GM21367 (cell line): Measurements from ENCODE around the gene TBL3.
"Not testable (repeated sequence)": the region's sequence is repeated elsewhere in the genome, so short reads cannot be mapped to it uniquely, and the experiment has no call there.

Source experiments
- ATAC-seq: cut with Tn5 transposase; IDR thresholded peaks from one replicate; pipeline ENCODE4 v1.9.1; 2021; ENCODE audit not compliant: unreplicated experiment

The TBL3 gene

DNA sequence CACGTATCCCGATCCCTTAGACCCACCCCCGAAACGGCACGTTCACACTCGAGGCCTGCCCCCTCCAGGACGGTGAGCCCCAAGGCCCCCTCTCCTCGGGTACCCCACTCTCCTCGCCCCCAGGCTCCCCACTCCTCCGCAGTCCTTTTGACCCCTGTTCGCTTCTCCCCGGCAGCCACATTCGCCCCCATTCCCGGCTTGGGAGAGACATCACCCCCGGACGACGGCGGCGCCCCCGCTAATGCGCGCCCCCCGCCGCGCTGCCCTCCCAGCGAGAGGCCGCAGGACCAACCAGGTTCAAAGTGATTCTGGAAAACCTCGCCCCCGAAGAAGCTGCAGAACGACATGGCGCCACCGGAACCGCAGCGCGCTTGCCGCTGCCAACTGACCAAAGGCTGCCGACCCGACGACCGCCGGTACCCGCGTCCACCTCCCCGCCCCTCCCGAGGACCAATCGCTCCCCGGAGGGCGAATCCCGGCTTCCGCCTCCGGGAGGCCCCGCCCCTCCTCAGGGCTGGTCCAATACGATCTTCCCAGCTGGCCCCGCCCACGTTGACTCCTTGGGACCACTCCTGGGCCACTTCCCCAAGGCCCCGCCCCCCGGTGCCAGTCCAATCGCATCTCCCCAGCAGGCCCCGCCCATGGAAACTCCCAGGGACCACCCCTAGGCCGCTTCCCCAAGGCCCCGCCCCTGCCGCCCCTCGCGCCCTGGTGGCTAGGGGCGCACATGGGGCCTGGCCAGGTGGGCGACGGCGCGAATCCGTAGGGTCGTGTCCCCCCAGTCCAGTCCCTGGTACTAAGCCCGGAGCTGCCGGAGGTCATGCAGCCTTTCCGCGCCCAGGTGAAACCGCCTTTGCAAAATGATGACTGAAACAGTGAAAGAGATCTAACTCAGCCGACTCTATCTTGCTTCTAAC, 28.8 kb upstream of the TBL3 start, which contains the start of gene MSRB1:
TSS of gene MSRB1 (minus strand) at position 390 of the 917 bp plus-strand sequence. CDS start at position 347, 43 bp downstream.
- peak; percentile 88 for ATAC-seq

DNA sequence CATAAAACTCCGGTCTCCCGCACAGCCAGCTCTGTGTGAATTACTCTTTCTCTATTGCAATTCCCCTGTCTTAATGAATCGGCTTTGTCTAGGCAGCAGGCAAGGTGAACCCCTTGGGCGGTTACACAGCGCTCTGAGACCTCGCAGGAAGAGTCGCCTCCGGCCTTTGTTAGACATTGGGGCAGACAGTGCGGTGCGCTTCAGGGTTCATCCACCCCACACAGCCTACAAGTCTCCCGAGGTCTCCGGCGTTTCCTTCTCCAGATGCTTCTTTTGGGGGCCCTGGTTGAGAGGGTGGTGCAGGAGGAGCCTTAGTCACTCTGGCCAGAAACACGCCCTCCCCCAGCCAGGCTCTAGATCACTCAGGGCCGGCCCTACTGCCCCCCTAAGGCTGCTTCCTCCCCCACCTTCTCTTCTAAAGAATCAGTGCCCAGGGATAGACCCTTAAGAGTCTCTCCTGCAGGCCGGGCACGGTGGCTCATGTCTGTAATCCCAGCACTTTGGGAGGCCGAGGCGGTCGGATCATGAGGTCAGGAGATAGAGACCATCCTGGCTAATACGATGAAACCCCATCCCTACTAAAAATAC, 27.1 kb upstream of the TBL3 start:
- no peak for ATAC-seq

DNA sequence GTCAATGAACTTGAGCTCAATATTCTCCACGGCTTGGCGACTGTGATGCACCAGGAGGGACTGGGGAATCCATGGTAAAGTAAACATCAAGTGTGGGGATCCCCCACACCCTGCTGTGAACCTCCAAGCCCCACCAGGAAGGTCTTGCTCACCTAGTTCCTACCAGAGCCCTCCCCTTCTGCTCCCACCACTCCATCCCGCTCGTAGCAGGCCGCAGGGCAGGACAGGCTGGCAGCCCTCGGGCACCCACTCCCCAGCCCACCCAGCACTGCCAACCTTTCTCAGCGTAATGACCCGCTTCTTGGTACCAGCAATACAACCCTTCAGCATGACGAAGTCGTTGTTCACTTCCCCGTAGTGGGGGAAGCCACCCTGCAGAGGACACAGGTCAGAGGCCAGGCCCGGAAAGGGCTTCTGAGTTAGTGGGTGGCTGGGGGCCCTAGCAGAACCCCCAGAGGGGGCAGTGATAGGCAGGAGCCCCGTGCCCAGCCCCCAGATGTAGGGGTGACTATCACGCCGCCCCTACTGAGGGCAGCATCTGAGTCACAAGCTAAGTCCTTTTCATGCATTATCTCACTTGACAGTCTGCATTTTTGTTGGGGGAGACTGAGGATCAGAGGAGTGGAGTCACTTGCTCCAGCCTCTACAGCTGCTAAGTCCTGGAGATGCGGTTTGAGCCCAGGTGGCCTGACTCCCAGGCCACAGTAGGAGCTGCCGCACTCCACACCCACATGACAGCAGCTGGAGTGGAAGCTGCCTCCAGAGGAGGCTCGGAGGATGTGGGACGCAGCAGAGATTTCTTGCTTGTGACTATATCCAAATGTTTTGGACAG, 26.1 kb upstream of the TBL3 start:
- ATAC-seq = no peak

DNA sequence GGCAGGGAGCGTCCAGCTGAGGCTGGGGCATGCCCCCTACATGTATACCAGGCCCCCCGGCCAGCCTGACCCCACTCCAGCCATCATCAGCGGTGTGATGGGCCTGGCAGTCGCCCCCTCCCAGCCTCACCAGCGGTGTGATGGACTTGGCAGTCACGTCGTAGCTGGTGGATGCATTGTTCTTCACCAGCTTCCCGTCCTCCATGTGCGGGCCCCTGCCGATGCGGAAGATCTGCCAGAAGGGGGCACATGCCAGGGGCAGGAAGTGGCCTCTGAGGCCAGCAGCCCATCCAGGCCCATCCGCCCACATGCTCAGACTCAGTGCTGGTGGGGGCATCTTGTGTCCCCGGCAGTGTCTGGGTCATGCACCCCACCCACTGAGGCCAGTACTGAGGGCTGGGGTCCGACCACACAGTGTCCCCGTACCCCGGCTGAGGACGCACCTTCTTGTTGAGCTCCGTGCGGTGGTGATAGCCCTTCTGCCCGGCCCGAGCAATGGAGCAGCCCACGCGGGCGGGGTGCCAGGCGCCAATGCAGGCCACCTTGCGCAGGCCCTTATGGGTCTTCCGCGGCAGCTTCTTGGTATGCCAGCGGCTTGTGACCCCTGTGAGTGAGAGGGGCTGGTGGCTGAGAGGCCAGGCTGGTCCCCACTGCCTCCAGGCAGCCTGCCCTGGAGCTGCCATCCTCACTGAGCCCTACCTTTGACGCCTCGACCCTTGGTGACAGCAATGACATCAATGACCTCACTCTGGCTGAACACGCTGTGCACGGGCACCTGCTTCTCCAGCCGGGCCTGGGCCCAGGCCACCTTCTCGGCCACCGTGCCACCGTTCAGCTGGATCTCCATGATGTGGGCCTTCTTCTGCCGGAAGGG, 25.1 kb upstream of the TBL3 start:
- no peak for ATAC-seq

DNA sequence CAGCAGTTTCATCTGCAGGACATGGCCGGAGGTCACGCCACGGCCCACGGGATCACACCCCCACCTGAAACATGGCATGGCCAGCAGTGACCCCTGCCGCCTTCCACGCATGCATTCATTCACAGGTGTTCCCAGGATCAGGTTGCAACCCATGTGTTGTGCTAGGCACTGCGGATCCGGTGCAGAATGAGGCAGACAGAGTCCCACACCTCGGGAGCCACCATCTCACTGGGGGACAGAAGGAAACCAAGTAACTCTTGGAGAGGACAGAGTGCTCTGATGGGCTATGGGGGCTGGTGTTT, 24.5 kb upstream of the TBL3 start:
- ATAC-seq = no peak

DNA sequence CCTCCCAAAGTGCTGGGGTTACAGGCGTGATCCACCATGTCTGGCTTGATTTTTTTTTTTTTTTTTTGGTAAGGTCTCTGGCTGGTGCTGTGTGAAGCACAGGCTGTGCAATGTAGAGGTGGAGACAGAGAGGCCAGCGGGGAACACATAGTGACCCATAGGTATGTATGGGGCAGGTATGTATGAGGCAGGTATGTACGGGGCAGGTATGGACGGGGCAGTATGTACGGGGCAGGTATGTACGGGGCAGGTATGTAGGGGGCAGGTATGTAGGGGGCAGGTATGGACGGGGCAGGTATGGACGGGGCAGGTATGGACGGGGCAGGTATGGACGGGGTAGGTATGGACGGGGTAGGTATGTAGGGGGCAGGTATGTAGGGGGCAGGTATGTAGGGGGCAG, 22.3 kb upstream of the TBL3 start:
- ATAC-seq = no peak

DNA sequence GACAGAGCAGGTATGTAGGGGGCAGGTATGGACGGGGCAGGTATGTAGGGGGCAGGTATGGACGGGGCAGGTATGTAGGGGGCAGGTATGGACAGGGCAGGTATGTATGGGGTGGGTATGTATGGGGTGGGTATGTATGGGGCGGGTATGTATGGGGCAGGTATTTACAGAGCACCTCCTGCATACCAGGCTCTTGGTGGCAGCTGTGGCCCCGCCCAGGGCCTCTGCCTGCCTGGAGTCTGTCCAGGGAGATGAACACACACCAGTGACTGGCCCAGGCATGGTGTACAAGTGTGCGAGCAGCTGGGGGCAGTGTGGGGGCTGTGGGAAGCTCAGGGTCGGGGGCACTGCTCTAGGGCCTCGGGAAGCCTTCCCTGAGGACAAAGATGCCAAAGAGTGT, 21.8 kb upstream of the TBL3 start:
- ATAC-seq = no peak

DNA sequence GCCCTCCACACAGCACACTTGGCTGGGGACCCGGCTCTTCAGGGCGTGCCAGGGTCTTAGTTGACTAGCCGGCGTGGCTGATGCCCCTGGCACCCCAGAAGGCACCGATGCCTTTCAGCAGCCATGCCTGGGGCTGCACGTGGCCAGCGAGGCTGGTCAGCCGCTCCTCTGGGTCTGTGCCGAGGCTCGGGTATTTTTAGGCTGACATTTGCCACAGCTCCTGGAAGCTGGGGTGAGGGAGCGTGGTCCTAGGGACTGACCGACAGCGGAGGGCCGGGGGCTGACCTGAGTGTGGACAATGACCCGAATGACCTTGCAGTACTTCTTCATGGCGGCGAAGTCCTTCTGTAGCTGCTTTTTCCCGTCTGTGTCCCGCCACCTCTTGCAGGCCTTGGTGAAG, 21.3 kb upstream of the TBL3 start:
- ATAC-seq = no peak

DNA sequence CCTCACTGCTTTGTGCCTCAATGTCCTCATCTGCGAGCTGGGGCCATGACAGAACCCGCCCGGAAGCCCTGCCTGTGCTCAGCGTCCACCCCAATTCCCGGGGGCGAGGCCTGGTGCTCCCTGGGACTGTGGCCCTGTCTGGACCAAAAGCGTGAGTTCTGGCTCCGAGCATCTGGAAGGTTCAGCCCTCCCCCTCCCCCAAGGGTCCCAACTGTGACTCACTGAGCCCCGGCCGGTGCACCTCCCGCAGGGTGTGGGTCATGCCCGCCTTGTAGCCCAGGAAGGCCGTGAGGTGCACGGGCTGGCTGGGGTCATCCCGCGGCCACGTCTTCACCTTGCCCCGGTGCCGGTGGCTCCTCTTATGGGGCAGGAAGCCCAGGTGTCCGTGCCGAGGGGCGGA, 18.1 kb upstream of the TBL3 start:
- ATAC-seq = no peak

DNA sequence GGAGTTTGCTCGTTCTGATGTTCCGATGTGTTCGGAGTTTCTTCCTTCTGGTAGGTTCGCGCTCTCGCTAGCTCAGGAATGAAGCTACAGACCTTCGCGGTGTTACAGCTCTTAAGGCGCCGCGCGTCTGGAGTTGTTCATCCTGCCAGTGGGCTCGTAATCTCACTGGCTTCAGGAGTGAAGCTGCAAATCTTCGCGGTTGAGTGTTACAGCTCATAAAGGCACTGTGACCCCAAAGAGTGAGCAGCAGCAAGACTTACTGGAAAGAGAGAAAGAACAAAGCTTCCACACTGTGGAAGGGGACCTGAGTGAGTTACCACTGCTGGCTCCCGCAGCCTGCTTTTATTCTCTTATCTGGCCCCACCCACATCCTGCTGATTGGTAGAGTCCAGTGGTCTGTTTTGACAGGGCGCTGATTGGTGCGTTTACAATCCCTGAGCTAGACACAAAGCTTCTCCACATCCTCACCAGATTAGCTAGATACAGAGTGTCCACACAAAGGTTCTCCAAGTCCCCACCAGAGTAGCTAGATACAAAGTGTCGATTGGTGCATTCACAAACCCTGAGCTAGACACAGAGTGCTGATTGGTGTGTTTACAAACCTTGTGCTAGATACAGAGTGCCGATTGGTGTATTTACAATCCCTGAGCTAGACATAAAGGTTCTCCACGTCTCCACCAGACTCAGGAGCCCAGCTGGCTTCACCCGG, 14.3 kb upstream of the TBL3 start:
- ATAC-seq = not testable (repeated sequence)

DNA sequence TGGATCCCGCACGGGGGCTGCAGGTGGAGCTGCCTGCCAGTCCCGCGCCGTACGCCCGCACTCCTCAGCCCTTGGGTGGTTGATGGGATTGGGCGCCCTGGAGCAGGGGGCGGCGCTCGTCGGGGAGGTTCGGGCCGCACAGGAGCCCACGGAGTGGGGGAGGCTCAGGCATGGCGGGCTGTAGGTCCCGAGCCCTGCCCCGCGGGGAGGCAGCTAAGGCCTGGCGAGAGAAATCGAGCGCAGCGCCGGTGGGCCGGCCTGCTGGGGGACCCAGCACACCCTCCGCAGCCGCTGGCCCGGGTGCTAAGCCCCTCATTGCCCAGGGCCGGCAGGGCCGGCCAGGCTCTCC, 13.7 kb upstream of the TBL3 start:
- not testable (repeated sequence) for ATAC-seq

DNA sequence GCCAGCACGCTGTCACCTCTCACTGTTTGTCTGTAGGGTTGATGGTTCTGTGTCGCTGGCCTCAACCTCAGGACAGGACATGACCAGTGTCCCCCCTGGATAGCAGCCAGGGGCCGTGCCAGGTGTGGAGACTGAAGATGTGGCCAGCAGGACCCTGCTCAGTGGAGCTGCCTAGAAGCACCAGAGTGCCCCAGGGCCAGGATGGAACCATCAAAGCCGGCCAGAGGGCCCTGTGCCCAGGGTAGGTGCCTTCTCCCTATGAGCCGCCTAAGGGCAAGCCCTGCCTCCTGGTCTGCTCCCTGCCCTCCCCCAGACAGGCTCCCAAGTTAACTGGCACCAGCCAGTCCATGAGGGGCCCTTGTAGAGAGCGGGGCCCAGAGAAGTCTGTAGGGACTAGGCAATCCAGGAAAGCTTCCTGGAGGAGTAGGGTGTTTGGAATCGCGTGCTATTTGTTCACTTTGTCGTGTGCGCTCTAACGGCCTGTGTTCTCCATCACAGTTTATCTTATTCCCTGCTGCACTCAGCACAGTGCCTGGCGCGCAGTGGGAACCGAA, 13.1 kb upstream of the TBL3 start:
- ATAC-seq = no peak

DNA sequence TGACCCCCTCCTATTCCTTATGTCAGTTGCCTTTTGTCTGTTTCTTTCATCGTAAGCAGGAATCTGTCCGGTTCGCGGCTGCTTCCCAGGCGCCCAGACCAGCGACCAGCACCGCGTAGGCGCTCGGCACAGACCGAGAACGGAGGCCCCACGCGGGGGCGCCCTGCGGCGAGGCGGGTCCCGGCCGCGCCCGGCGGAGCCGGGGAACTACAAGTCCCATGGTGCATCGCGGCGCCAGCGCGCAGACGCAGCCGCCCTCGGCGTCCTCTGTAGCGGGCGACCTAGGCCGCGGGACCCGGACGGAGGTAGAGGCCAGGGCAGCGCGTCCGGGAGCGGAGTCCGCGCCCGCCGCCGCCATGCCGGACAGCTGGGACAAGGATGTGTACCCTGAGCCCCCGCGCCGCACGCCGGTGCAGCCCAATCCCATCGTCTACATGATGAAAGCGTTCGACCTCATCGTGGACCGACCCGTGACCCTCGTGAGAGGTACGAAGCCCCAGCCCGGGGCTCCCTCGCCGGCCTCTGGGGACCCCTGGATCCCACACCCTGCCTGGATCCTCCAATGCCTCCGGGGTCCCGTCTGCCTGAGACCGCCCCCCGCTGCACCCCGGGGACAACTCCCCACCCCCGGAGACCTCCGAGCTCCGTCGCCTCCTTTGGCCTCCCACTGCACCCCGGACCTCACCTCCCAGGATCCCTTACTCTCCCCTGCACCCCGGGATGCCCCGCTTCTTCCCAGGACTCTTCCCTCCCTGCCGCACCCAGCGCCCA, 12.4 kb upstream of the TBL3 start, which contains the start of gene NDUFB10:
TSS of gene NDUFB10 (plus strand) at position 270 of the 771 bp plus-strand sequence. CDS start at position 357, 87 bp downstream.
- ATAC-seq = peak; percentile 52

DNA sequence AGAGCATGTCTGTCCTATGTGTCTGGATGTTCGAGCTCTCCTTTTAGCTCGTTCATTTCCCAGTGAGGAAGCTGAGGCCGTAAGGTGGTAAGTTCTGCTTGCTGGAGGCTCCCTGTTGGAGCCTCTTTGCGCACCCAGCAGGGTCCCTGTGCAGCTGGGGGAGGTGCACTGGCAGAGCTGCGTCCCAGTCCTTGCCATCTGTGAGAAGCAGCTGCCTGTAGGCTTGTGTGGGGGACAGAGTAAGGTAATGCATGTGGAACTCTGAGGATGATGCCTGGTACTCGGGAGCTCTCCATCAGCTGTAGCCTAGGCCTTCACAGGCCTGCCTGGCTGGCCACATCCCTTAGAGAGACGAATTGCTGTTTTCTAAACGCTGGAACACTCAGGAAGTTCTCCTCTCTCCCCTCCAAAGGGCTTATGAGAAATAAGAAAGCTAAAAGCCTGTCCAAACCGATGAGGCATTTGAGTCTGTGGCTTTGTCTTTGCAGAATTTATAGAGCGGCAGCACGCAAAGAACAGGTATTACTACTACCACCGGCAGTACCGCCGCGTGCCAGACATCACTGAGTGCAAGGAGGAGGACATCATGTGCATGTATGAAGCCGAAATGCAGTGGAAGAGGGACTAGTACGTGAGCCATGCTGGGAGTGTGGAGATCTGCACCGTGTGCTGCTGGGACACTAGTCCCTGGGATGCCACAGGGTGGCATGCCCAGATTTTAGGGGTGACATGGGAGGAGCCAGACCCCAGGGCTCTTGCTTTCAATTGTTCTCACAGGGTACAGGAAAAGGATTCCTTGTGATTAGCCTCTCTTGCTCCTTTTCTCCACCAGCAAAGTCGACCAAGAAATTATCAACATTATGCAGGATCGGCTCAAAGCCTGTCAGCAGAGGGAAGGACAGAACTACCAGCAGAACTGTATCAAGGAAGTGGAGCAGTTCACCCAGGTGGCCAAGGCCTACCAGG, 10.9 kb upstream of the TBL3 start:
- no peak for ATAC-seq

DNA sequence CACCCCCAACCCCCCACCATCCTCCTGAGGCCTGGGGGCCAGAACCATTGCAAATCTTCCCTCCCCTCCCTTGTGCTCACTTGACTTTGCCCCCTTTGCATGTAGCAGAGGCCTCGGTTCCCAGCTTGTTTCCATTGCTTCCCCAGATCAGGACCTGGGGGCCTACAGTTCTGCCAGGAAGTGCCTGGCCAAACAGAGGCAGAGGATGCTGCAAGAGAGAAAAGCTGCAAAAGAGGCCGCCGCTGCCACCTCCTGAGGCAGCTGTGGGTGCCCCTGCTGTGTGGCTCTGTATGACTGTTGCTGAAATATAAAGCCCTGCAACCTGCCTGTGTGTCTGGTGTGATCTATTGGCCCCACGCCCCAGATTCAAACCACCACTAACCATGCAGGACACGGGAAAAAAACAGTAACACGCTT, 10.2 kb upstream of the TBL3 start:
- no peak for ATAC-seq

DNA sequence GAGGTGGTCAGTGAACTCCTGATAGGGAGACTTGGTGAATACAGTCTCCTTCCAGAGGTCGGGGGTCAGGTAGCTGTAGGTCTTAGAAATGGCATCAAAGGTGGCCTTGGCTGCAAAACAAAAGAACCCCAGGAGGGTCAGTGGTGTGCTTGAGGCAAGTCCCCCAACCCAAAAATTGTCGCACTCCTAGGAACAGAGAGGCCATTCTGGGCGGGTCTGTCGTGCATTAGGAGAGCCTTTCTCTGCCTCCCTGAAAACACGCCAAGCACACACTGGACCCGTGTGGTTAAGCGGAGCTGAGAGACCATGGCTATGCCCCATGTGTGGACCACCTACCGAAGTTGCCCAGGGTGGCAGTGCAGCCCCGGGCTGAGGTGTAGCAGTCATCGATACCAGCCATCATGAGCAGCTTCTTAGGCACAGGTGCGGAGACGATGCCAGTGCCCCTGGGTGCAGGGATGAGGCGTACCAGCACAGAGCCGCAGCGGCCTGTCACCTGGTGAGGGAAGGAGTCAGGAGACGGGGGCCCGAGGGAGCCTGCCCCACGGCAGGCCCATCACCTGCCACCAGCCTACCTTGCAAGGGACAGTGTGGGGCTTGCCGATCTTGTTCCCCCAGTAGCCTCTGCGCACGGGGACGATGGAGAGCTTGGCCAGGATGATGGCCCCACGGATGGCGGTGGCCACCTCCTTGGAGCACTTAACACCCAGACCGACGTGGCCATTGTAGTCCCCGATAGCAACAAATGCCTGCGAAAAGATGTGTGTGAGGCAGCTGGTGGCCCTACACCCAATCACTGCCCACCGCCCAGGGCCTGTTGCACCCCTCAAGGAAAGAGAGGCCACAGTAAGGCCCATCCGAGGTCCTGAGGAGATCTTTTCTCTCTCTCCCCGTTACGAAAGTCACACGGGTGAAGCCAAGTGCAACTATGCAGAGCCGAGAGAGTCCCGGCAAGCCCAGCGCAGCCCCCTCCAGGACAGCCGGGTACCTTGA, 9.4 kb upstream of the TBL3 start:
- ATAC-seq = not testable (repeated sequence)
